ENCODE measurements around the gene C1D. TPM values are rescaled to one million over a fixed set of nuclear protein-coding genes. Genes with fewer than 3 reads are reported as not detected.

Gene C1D
- total and polyA plus RNA-seq, 2 of the 4 experiments (the other 2 are of a cell fraction) = 2.7 to 14.3 TPM

DNA sequence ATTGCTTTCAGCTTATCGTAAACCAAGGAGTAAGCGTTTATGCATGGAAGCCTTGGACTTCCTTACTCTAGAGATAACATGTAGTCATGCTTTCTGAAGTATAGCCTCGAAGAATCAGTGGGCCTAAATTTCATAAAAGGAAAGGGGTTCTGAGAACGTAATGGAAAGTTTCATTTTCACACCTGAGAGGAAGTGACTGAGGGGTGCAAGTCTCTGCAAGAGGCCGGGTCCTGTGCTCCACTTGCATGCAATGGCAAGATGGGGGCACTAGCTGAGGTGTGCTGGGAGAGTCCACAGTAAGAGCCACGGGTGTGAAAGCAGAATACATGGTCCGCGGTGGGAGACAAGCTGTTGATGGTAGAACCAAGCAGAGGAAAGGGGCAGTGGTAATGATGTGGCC is 36.5 kb upstream of the C1D start:
- H3K14ac ChIP-seq (replicated peaks; ENCODE audit: low read depth, low read length) = no peak overlapping the region
- no TSS peak for BruUV-seq (replicated peaks)
- H3K36me3 ChIP-seq (ENCODE audit: control insufficient read depth, insufficient read depth, low read length) = no peaks in the 10 kb centered on the region
- ChIA-PET CTCF (no interaction called here), POLR2A (ENCODE audit: unreplicated experiment) (interaction anchor here (0.5 kb wide), 1 partner anchor 128 kb away, joined by 4 read pairs; no protein-coding TSS in a partner anchor)
- H3K23ac ChIP-seq (ENCODE audit: low read depth, low read length) = no peak overlapping the region
- H2BK120ac ChIP-seq (ENCODE audit: low read depth, low read length) = no peak overlapping the region
- H4K8ac ChIP-seq (ENCODE audit: low read depth in 2 of 2, low read length in 2 of 2) = no peak overlapping the region
- no peak overlapping the region for H4K5ac ChIP-seq (ENCODE audit: low read depth, low read length)
- in situ Hi-C loops (cut with MboI; ENCODE audit: low sequenced_read_pairs) (no loop called here), dilution Hi-C loops (cut with HindIII; ENCODE audit: low sequenced_read_pairs, unreplicated experiment) (no loop called here), intact Hi-C loops (cut with micrococcal nuclease) (no loop called here)
- ATAC-seq (ENCODE audit: low read depth) (no peak), DNase-seq (no peak)
- no peak overlapping the region for H3K9ac ChIP-seq (ENCODE audit: low read depth, low read length)
- H3K18ac ChIP-seq (ENCODE audit: low read depth, low read length) = no peak overlapping the region
- H3K27ac ChIP-seq (ENCODE audit: insufficient read depth, low read length) = no peak overlapping the region
- no peaks in the 10 kb centered on the region for H3K79me1 ChIP-seq (ENCODE audit: low read depth in 1 of 2, low read length in 2 of 2)
- no peaks in the 10 kb centered on the region for H4K20me1 ChIP-seq (ENCODE audit: insufficient read depth, low read length)
- no peak overlapping the region for H3K4me3 ChIP-seq (ENCODE audit: insufficient read depth, low read depth, low read length)
- H3K9me3 ChIP-seq (ENCODE audit: control insufficient read depth, insufficient read depth, low read length) = no peaks in the 10 kb centered on the region
- TF ChIP-seq CEBPB (IDR thresholded peaks at IDR 0.05; ENCODE audit: low read depth, low read length) (no peak), BHLHE40 (IDR thresholded peaks at IDR 0.05; ENCODE audit: low read depth, low read length) (no peak), NFE2L2 (IDR thresholded peaks at IDR 0.05; ENCODE audit: low read depth, low read length) (no peak)
- no peak overlapping the region for H2AFZ ChIP-seq (replicated peaks; ENCODE audit: low read length, poor library complexity)
- no peaks in the 10 kb centered on the region for H3K9me1 ChIP-seq (ENCODE audit: insufficient read depth, low read length)
- no peak overlapping the region for H4K91ac ChIP-seq (ENCODE audit: insufficient read depth, low read depth, low read length)
- H2AK5ac ChIP-seq (ENCODE audit: low read depth, low read length) = no peak overlapping the region
- H3K4ac ChIP-seq (ENCODE audit: low read depth, low read length) = no peak overlapping the region
- no peak overlapping the region for H2AK9ac ChIP-seq (replicated peaks; ENCODE audit: low read depth, low read length, poor library complexity)
- H2BK15ac ChIP-seq (ENCODE audit: low read depth, low read length) = no peak overlapping the region
- H2BK5ac ChIP-seq (ENCODE audit: low read depth, low read length, poor library complexity, severe bottlenecking) = no peak overlapping the region
- H3K4me1 ChIP-seq (ENCODE audit: control insufficient read depth, insufficient read depth, low read length) = no peaks in the 10 kb centered on the region
- H3K27me3 ChIP-seq (ENCODE audit: control insufficient read depth, insufficient read depth, low read length) = peaks cover 10% of the 10 kb centered on the region
- no peak overlapping the region for H3K56ac ChIP-seq (ENCODE audit: extremely low read depth, insufficient read depth, low read length)
- no peak overlapping the region for H2BK20ac ChIP-seq (ENCODE audit: low read depth, low read length)
- H3K4me2 ChIP-seq (ENCODE audit: low read depth, low read length) = no peak overlapping the region
- WGBS, 2 experiments (ENCODE audit: extremely low coverage in 2 of 2, insufficient read length in 1 of 2) = 92% methylated on average over 2 of the region's 8 CpGs; no CpG with 5 or more reads in 1 of the 2 experiments
